GM23338 (cell line): ENCODE data around the gene ARF1. TPM values are rescaled to one million over a fixed set of nuclear protein-coding genes. Genes with fewer than 3 reads are reported as not detected.

ENCODE experiments used
- ATAC-seq: fragments of 200-7000 bp; cut with Tn5 transposase; 3 replicates; pipeline ENCODE4 v1.9.1; 2020
- DNase-seq: peaks from one replicate; pipeline ENCODE4 v3.0.0-alpha.2; 2015; ENCODE audit warnings: low spot score
- H2AFZ ChIP-seq: fragments of 200-600 bp; sonication (generic); 2 replicates; pipeline ENCODE4 v1.8.0; 2016; ENCODE audit warnings: antibody characterized with exemption, mild to moderate bottlenecking, moderate library complexity
- H3F3A ChIP-seq: fragments of 200-600 bp; sonication (generic); replicated peaks from 2 replicates; pipeline ENCODE4 v1.8.0; 2017; ENCODE audit warnings: antibody characterized with exemption, mixed run types, low read depth
- H3K27ac ChIP-seq: fragments of 200-600 bp; sonication (generic); 2 replicates; pipeline ENCODE4 v1.6.1; 2016; ENCODE audit warnings: low read depth
- H3K27me3 ChIP-seq: fragments of 200-600 bp; sonication (generic); 2 replicates; pipeline ENCODE4 v1.8.0; 2016; ENCODE audit warnings: mild to moderate bottlenecking, mixed run types, moderate library complexity; ENCODE audit not compliant: insufficient read depth
- H3K36me3 ChIP-seq: fragments of 200-600 bp; sonication (generic); 2 replicates; pipeline ENCODE4 v1.8.0; 2016; ENCODE audit warnings: mild to moderate bottlenecking; ENCODE audit not compliant: insufficient read depth
- H3K4me1 ChIP-seq: fragments of 200-600 bp; sonication (generic); 2 replicates; pipeline ENCODE4 v1.8.0; 2016; ENCODE audit warnings: mild to moderate bottlenecking, moderate library complexity; ENCODE audit not compliant: insufficient read depth
- H3K4me2 ChIP-seq: fragments of 200-600 bp; sonication (generic); 2 replicates; pipeline ENCODE4 v1.7.1; 2017; ENCODE audit warnings: mixed run types
- H3K4me3 ChIP-seq: fragments of 200-600 bp; sonication (generic); 2 replicates; pipeline ENCODE4 v1.6.1; 2016; ENCODE audit warnings: mixed run types
- H3K79me2 ChIP-seq: fragments of 200-600 bp; sonication (generic); replicated peaks from 2 replicates; pipeline ENCODE4 v1.8.0; 2017; ENCODE audit warnings: mild to moderate bottlenecking; ENCODE audit not compliant: insufficient read depth
- H3K9me2 ChIP-seq: fragments of 200-600 bp; sonication (generic); 2 replicates; pipeline ENCODE4 v1.8.0; 2017; ENCODE audit not compliant: insufficient read depth
- H4K20me1 ChIP-seq: fragments of 200-600 bp; sonication (generic); replicated peaks from 2 replicates; pipeline ENCODE4 v1.8.0; 2017; ENCODE audit warnings: mild to moderate bottlenecking; ENCODE audit not compliant: insufficient read depth
- H3K27ac Mint-ChIP-seq: 2 replicates; pipeline ENCODE4 v1.8.0; 2020; ENCODE audit warnings: inconsistent platforms, mild to moderate bottlenecking, moderate library complexity, mixed read lengths
- H3K27me3 Mint-ChIP-seq: 3 replicates; pipeline ENCODE4 v1.8.0; 2022; ENCODE audit warnings: low read depth, mild to moderate bottlenecking, moderate library complexity, mixed read lengths, inconsistent platforms; ENCODE audit not compliant: insufficient read depth, poor library complexity
- H3K36me3 Mint-ChIP-seq: 3 replicates; pipeline ENCODE4 v1.8.0; 2021; ENCODE audit warnings: low read depth, mild to moderate bottlenecking, inconsistent platforms, moderate library complexity, mixed read lengths
- H3K4me1 Mint-ChIP-seq: 3 replicates; pipeline ENCODE4 v1.8.0; 2020; ENCODE audit warnings: mild to moderate bottlenecking, inconsistent platforms, mixed read lengths
- H3K4me3 Mint-ChIP-seq: 3 replicates; pipeline ENCODE4 v1.8.0; 2021; ENCODE audit warnings: moderate library complexity, mild to moderate bottlenecking, inconsistent platforms, mixed read lengths
- H3K9me3 Mint-ChIP-seq: 3 replicates; pipeline ENCODE4 v1.8.0; 2020; ENCODE audit warnings: moderate library complexity, mild to moderate bottlenecking, inconsistent platforms, mixed read lengths
- EZH2 ChIP-seq: fragments of 200-600 bp; sonication (generic); IDR thresholded peaks from one replicate; pipeline ENCODE4 v1.8.0; 2017; ENCODE audit warnings: antibody characterized with exemption, mild to moderate bottlenecking, low read depth; ENCODE audit not compliant: unreplicated experiment
- EZH2phosphoT487 ChIP-seq: fragments of 200-600 bp; sonication (generic); IDR thresholded peaks from one replicate; pipeline ENCODE4 v1.8.1; 2018; ENCODE audit warnings: antibody characterized with exemption; ENCODE audit not compliant: unreplicated experiment
- JUNB ChIP-seq: IDR thresholded peaks from one replicate; pipeline ENCODE4 v1.6.1; 2016; ENCODE audit warnings: antibody characterized with exemption; ENCODE audit not compliant: unreplicated experiment
- NANOG ChIP-seq: IDR thresholded peaks from 2 replicates; pipeline ENCODE4 v1.6.1; 2016; ENCODE audit warnings: antibody characterized with exemption, borderline replicate concordance
- ZNF114 ChIP-seq: fragments of 250-450 bp; sonication (Bioruptor Pico); IDR thresholded peaks from 2 replicates; pipeline ENCODE4 v1.5.0; 2020; ENCODE audit warnings: mild to moderate bottlenecking, moderate library complexity
- polyA plus RNA-seq: library from polyadenylated mRNA; unstranded; fragments of >200 nt; fragmentation: Nextera tagmentation; extraction: Ambion mirVana; gene quantifications from 2 replicates; pipeline ENCODE4 v1.2.1, GENCODE V29; 2016
- total RNA-seq: library from RNA; depleted of rRNA; stranded (reverse); fragments of >200 nt; shearing (Covaris generic); gene quantifications from 2 replicates; pipeline ENCODE4 v1.2.3, GENCODE V29; 2014
- TF ChIP-seq, protein P1 (sequence below): IDR thresholded peaks from one replicate; pipeline ENCODE4 v1.6.1; 2018; ENCODE audit warnings: antibody characterized with exemption; ENCODE audit not compliant: unreplicated experiment
- TF ChIP-seq, protein P2 (sequence below): IDR thresholded peaks from 2 replicates; pipeline ENCODE4 v1.6.1; 2016; ENCODE audit warnings: antibody characterized with exemption
- TF ChIP-seq, protein P3 (sequence below): fragments of 250-450 bp; sonication (Bioruptor Pico); IDR thresholded peaks from 2 replicates; pipeline ENCODE4 v1.5.0; 2020; ENCODE audit warnings: mild to moderate bottlenecking, moderate library complexity
- TF ChIP-seq, protein P4 (sequence below), 2 experiments: fragments of 200-600 bp in 1 of 2; sonication (generic) in 1 of 2; conservative IDR thresholded peaks; 2 replicates each; pipeline versions ENCODE4 v1.5.1 to v1.6.1; 2016 to 2017; ENCODE audit warnings: antibody characterized with exemption in 2 of 2, low read depth in 2 of 2, mild to moderate bottlenecking in 2 of 2, moderate library complexity in 1 of 2

Gene ARF1
- total and polyA plus RNA-seq, 2 experiments from 2014 or later, result 210 to 306 TPM

DNA sequence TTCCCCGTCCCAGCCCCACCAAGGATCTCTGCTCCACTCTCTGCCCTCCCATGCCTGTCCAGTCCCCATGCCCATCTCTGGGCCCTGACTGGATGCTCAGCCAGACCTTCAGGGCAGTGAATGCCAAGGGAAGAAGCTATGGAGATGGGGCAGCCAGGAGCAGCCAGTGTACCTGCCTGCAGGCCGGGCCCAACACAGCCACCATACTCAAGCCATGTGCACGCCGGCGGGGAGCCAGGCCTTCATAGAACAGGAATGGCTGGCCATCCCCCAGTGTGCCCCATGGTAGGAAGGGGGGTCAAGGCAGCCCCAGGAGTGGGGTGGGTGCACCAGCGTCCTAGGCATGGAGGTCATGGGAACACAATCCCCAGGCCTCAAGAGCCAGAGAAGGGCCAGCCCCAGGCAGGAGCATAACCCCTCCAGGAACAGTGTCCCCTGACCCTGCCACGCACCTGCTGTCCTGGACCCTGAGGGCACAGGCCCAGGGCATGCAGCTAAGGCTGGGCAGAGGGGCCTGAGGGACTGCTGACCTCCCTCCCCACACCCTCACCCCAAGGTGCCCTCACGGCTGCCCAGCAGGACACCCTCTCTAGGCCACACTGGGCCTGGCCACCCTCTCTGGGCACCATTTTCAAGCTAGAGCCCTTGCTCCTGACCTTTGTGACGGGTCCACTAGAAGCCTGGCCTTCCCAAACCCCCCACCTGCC lies 20.3 kb upstream of the ARF1 start (continued):
- TF ChIP-seq, protein P1, sequence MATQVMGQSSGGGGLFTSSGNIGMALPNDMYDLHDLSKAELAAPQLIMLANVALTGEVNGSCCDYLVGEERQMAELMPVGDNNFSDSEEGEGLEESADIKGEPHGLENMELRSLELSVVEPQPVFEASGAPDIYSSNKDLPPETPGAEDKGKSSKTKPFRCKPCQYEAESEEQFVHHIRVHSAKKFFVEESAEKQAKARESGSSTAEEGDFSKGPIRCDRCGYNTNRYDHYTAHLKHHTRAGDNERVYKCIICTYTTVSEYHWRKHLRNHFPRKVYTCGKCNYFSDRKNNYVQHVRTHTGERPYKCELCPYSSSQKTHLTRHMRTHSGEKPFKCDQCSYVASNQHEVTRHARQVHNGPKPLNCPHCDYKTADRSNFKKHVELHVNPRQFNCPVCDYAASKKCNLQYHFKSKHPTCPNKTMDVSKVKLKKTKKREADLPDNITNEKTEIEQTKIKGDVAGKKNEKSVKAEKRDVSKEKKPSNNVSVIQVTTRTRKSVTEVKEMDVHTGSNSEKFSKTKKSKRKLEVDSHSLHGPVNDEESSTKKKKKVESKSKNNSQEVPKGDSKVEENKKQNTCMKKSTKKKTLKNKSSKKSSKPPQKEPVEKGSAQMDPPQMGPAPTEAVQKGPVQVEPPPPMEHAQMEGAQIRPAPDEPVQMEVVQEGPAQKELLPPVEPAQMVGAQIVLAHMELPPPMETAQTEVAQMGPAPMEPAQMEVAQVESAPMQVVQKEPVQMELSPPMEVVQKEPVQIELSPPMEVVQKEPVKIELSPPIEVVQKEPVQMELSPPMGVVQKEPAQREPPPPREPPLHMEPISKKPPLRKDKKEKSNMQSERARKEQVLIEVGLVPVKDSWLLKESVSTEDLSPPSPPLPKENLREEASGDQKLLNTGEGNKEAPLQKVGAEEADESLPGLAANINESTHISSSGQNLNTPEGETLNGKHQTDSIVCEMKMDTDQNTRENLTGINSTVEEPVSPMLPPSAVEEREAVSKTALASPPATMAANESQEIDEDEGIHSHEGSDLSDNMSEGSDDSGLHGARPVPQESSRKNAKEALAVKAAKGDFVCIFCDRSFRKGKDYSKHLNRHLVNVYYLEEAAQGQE, result no peak
- TF ChIP-seq ZNF114 (CRISPR knock-in tag) (no peak), JUNB (no peak), EZH2phosphoT487 (no peak), EZH2 (no peak), NANOG (no peak)
- TF ChIP-seq, protein P2, sequence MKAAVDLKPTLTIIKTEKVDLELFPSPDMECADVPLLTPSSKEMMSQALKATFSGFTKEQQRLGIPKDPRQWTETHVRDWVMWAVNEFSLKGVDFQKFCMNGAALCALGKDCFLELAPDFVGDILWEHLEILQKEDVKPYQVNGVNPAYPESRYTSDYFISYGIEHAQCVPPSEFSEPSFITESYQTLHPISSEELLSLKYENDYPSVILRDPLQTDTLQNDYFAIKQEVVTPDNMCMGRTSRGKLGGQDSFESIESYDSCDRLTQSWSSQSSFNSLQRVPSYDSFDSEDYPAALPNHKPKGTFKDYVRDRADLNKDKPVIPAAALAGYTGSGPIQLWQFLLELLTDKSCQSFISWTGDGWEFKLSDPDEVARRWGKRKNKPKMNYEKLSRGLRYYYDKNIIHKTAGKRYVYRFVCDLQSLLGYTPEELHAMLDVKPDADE, result no peak

DNA sequence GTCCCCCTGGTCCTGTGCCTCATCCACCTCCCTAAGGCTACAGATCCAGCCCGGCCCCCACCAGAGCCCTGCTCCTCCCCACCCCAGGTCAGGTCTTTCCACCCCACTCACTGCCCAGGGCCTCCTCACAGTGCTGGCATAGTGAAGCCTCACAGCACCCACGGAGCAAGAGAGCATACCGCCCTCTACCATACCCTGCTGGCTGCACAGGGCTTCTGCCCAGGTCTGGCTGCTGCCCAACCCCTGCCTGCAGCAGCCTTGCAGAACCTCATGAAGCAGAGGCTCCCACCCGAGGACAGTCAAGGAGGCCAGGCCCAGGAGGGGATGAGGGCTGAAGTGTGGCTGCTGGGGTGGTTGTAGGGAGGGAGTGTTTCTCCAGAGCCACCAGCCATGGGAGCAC lies 19.7 kb upstream of the ARF1 start:
- Mint-ChIP-seq H3K4me1 (peaks cover 5% of the 10 kb centered on the region), H3K27ac (no peak overlapping the region), H3K4me3 (no peak overlapping the region), H3K9me3 (no peaks in the 10 kb centered on the region), H3K27me3 (peaks cover 79% of the 10 kb centered on the region), H3K36me3 (peaks cover 4% of the 10 kb centered on the region; the same call in 1 of the 3 replicates)
- no peaks in the 10 kb centered on the region for H3K9me2 ChIP-seq
- no peak for DNase-seq
- H3K4me2 ChIP-seq, result no peak overlapping the region
- peaks cover 5% of the 10 kb centered on the region; the same call in 1 of the 2 replicates for H3K4me1 ChIP-seq
- no peaks in the 10 kb centered on the region for H3K79me2 ChIP-seq
- no peak overlapping the region for H3K27ac ChIP-seq
- ATAC-seq, result no peak
- H3K27me3 ChIP-seq, result peaks cover 92% of the 10 kb centered on the region
- no peak overlapping the region for H3K4me3 ChIP-seq
- no peak overlapping the region for H2AFZ ChIP-seq
- H3F3A ChIP-seq, result no peaks in the 10 kb centered on the region
- no peaks in the 10 kb centered on the region for H4K20me1 ChIP-seq
- TF ChIP-seq, protein P3, sequence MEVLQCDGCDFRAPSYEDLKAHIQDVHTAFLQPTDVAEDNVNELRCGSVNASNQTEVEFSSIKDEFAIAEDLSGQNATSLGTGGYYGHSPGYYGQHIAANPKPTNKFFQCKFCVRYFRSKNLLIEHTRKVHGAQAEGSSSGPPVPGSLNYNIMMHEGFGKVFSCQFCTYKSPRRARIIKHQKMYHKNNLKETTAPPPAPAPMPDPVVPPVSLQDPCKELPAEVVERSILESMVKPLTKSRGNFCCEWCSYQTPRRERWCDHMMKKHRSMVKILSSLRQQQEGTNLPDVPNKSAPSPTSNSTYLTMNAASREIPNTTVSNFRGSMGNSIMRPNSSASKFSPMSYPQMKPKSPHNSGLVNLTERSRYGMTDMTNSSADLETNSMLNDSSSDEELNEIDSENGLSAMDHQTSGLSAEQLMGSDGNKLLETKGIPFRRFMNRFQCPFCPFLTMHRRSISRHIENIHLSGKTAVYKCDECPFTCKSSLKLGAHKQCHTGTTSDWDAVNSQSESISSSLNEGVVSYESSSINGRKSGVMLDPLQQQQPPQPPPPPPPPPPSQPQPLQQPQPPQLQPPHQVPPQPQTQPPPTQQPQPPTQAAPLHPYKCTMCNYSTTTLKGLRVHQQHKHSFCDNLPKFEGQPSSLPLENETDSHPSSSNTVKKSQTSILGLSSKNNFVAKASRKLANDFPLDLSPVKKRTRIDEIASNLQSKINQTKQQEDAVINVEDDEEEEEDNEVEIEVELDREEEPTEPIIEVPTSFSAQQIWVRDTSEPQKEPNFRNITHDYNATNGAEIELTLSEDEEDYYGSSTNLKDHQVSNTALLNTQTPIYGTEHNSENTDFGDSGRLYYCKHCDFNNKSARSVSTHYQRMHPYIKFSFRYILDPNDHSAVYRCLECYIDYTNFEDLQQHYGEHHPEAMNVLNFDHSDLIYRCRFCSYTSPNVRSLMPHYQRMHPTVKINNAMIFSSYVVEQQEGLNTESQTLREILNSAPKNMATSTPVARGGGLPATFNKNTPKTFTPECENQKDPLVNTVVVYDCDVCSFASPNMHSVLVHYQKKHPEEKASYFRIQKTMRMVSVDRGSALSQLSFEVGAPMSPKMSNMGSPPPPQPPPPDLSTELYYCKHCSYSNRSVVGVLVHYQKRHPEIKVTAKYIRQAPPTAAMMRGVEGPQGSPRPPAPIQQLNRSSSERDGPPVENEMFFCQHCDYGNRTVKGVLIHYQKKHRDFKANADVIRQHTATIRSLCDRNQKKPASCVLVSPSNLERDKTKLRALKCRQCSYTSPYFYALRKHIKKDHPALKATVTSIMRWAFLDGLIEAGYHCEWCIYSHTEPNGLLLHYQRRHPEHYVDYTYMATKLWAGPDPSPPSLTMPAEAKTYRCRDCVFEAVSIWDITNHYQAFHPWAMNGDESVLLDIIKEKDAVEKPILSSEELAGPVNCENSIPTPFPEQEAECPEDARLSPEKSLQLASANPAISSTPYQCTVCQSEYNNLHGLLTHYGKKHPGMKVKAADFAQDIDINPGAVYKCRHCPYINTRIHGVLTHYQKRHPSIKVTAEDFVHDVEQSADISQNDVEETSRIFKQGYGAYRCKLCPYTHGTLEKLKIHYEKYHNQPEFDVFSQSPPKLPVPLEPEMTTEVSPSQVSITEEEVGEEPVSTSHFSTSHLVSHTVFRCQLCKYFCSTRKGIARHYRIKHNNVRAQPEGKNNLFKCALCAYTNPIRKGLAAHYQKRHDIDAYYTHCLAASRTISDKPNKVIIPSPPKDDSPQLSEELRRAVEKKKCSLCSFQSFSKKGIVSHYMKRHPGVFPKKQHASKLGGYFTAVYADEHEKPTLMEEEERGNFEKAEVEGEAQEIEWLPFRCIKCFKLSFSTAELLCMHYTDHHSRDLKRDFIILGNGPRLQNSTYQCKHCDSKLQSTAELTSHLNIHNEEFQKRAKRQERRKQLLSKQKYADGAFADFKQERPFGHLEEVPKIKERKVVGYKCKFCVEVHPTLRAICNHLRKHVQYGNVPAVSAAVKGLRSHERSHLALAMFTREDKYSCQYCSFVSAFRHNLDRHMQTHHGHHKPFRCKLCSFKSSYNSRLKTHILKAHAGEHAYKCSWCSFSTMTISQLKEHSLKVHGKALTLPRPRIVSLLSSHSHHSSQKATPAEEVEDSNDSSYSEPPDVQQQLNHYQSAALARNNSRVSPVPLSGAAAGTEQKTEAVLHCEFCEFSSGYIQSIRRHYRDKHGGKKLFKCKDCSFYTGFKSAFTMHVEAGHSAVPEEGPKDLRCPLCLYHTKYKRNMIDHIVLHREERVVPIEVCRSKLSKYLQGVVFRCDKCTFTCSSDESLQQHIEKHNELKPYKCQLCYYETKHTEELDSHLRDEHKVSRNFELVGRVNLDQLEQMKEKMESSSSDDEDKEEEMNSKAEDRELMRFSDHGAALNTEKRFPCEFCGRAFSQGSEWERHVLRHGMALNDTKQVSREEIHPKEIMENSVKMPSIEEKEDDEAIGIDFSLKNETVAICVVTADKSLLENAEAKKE (CRISPR knock-in tag), result no peak
- TF ChIP-seq, protein P4, sequence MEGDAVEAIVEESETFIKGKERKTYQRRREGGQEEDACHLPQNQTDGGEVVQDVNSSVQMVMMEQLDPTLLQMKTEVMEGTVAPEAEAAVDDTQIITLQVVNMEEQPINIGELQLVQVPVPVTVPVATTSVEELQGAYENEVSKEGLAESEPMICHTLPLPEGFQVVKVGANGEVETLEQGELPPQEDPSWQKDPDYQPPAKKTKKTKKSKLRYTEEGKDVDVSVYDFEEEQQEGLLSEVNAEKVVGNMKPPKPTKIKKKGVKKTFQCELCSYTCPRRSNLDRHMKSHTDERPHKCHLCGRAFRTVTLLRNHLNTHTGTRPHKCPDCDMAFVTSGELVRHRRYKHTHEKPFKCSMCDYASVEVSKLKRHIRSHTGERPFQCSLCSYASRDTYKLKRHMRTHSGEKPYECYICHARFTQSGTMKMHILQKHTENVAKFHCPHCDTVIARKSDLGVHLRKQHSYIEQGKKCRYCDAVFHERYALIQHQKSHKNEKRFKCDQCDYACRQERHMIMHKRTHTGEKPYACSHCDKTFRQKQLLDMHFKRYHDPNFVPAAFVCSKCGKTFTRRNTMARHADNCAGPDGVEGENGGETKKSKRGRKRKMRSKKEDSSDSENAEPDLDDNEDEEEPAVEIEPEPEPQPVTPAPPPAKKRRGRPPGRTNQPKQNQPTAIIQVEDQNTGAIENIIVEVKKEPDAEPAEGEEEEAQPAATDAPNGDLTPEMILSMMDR (conservative IDR thresholded peaks at IDR 0.05; ENCODE audit: low read depth in 2 of 2), result peak in 1 of 2 experiments; percentile 29; a peak in 1 of 4 replicates
- H3K36me3 ChIP-seq, result no peaks in the 10 kb centered on the region
